NCI-H2029 treated with DMSO at 0.1 percent for 48 hours (cell line): Measurements from ENCODE around the gene ASPA.
"Not testable (repeated sequence)": the region's sequence is repeated elsewhere in the genome, so short reads cannot be mapped to it uniquely, and the experiment has no call there.

Source experiments
- DNase-seq: peaks from one replicate; lab custom pipeline; 2025; lab: John Stamatoyannopoulos, UW

ASPA gene

GRCh38 chr17:3507869-3508268, 32.1 kb downstream of the ASPA start:
- DNase-seq, result no peak

GRCh38 chr17:3510090-3510489, 34.3 kb downstream of the ASPA start:
- no peak for DNase-seq

GRCh38 chr17:3511852-3512504, 36.2 kb downstream of the ASPA start:
- DNase-seq, result no peak

GRCh38 chr17:3512505-3513171, 36.8 kb downstream of the ASPA start:
- no peak for DNase-seq

GRCh38 chr17:3513305-3514035, 37.7 kb downstream of the ASPA start:
- DNase-seq, result no peak

- not testable (repeated sequence) for DNase-seq
These were observed 38.4 kb downstream of the ASPA start for GRCh38 chr17:3514167-3514566.

GRCh38 chr17:3514873-3515272, 39.1 kb downstream of the ASPA start:
- no peak for DNase-seq

GRCh38 chr17:3519472-3519871, 43.7 kb downstream of the ASPA start:
- not testable (repeated sequence) for DNase-seq

GRCh38 chr17:3524024-3524423, 48.2 kb downstream of the ASPA start:
- DNase-seq, result no peak

- DNase-seq, result no peak
These were observed 50.7 kb downstream of the ASPA start for GRCh38 chr17:3526491-3526890.

GRCh38 chr17:3526971-3527370, 51.2 kb downstream of the ASPA start:
- DNase-seq, result no peak

GRCh38 chr17:3527468-3527867, 51.7 kb downstream of the ASPA start:
- no peak for DNase-seq

- DNase-seq, result no peak
These were observed 52.1 kb downstream of the ASPA start for GRCh38 chr17:3527896-3528295.

- DNase-seq, result no peak
These were observed 52.6 kb downstream of the ASPA start for GRCh38 chr17:3528403-3528851.

GRCh38 chr17:3528880-3529511, 53.2 kb downstream of the ASPA start:
- no peak for DNase-seq

GRCh38 chr17:3529817-3530741, 54.3 kb downstream of the ASPA start:
- no peak for DNase-seq

GRCh38 chr17:3531266-3532101, 55.7 kb downstream of the ASPA start:
- DNase-seq, result no peak

GRCh38 chr17:3532106-3532858, 56.5 kb downstream of the ASPA start:
- DNase-seq, result no peak

- DNase-seq, result no peak
These were observed 57.0 kb downstream of the ASPA start for GRCh38 chr17:3532859-3533142.

GRCh38 chr17:3533752-3534151, 58.0 kb downstream of the ASPA start:
- no peak for DNase-seq
